GM04503 (cell line): ENCODE data around the gene ZNF626.
"Not testable (repeated sequence)": the region's sequence is repeated elsewhere in the genome, so short reads cannot be mapped to it uniquely, and the experiment has no call there.

ENCODE experiments used
- DNase-seq: peaks from one replicate; pipeline ENCODE4 v3.0.0-alpha.2; 2012; ENCODE audit warnings: low read depth

Gene ZNF626

GRCh38 chr19:20661150-20661819 is at the start of gene ZNF626:
TSS of gene ZNF626 (minus strand) at chr19:20661571. CDS start at chr19:20661446, 125 bp downstream.
- DNase-seq = peak; percentile 88

GRCh38 chr19:20669263-20669662 is 7.9 kb upstream of the ZNF626 start:
- DNase-seq = no peak

GRCh38 chr19:20667281-20667680 is 5.9 kb upstream of the ZNF626 start:
- DNase-seq = no peak

- DNase-seq = peak; percentile 14
Observed at GRCh38 chr19:20664901-20665781, 3.8 kb upstream of the ZNF626 start.

- DNase-seq = not testable (repeated sequence)
Observed at GRCh38 chr19:20664475-20664874, 3.1 kb upstream of the ZNF626 start.

- DNase-seq = no peak
Observed at GRCh38 chr19:20662421-20663105, 1.2 kb upstream of the ZNF626 start.

- peak; percentile 0 for DNase-seq
Observed at GRCh38 chr19:20660473-20661140, 764 bp downstream of the ZNF626 start.

GRCh38 chr19:20640545-20640944 is 20.8 kb downstream of the ZNF626 start:
- DNase-seq = no peak

GRCh38 chr19:20640023-20640422 is 21.3 kb downstream of the ZNF626 start:
- no peak for DNase-seq

GRCh38 chr19:20624560-20624959 is 36.8 kb downstream of the ZNF626 start:
- DNase-seq = not testable (repeated sequence)

GRCh38 chr19:20616071-20616470 is 45.3 kb downstream of the ZNF626 start:
- no peak for DNase-seq

GRCh38 chr19:20614971-20615370 is 46.4 kb downstream of the ZNF626 start:
- not testable (repeated sequence) for DNase-seq

- no peak for DNase-seq
Observed at GRCh38 chr19:20612711-20613316, 48.6 kb downstream of the ZNF626 start.

- DNase-seq = no peak
Observed at GRCh38 chr19:20611866-20612265, 49.5 kb downstream of the ZNF626 start.

GRCh38 chr19:20607943-20608342 is 53.4 kb downstream of the ZNF626 start:
- DNase-seq = no peak
